ENCODE measurements around the gene DNAJC2. TPM values are rescaled to one million over a fixed set of nuclear protein-coding genes. Genes with fewer than 3 reads are reported as not detected.

The DNAJC2 gene
- total RNA-seq, 4 donors from 2014 or later: 14.3 to 22.8 (median 18.3) TPM

- Histone ChIP-seq H3K4me3 (no peak overlapping the region), H3K27me3 (no peaks in the 10 kb centered on the region), H3K27ac (no peak overlapping the region), H3K36me3 (peaks cover 0 to 55% (median 19%) of the 10 kb centered on the region in 3 donors), H3K4me1 (peaks cover 0 to 31% (median 12%) of the 10 kb centered on the region in 4 donors), H3K9me3 (no peaks in the 10 kb centered on the region)
- TF ChIP-seq CTCF (IDR thresholded peaks at IDR 0.05) (no peak), EP300 (IDR thresholded peaks at IDR 0.05) (no peak), POLR2A (IDR thresholded peaks at IDR 0.05) (no peak)
- DNase-seq (ENCODE audit: low spot score in 2 of 2): no peak
- WGBS, 2 donors: 89 to 91% methylated on average over 6 of the region's 6 CpGs
Observed at GRCh38 chr7:103299660-103300059, 44.9 kb downstream of the DNAJC2 start.

- Histone ChIP-seq H3K4me1 (peaks cover 0 to 31% (median 12%) of the 10 kb centered on the region in 4 donors), H3K4me3 (peak overlapping the region; percentile 62 to 96 (median 82)), H3K36me3 (peaks cover 0 to 37% (median 15%) of the 10 kb centered on the region in 3 donors), H3K27me3 (no peaks in the 10 kb centered on the region), H3K27ac (peak overlapping the region in 3 of 4 donors; percentile 83 to 92 (median 86)), H3K9me3 (no peaks in the 10 kb centered on the region)
- WGBS, 2 donors: 1 to 2% methylated on average over 7 of the region's 7 CpGs
- no peak for TF ChIP-seq POLR2A (IDR thresholded peaks at IDR 0.05)
- TF ChIP-seq CTCF (IDR thresholded peaks at IDR 0.05): no peak
- TF ChIP-seq EP300 (IDR thresholded peaks at IDR 0.05): no peak
- DNase-seq (ENCODE audit: low spot score in 2 of 2): no peak
Observed at GRCh38 chr7:103297837-103298179, 46.8 kb downstream of the DNAJC2 start.

- H3K27me3 ChIP-seq: no peaks in the 10 kb centered on the region
- peak within 1 kb of the TSS; percentile 63 to 92 (median 84) for H3K27ac ChIP-seq
- TF ChIP-seq CTCF (IDR thresholded peaks at IDR 0.05): peak; percentile 88 to 98 (median 94)
- peak in 1 of 2 donors; percentile 90 for TF ChIP-seq EP300 (IDR thresholded peaks at IDR 0.05)
- peak in 1 of 2 donors; percentile 37 for TF ChIP-seq POLR2A (IDR thresholded peaks at IDR 0.05)
- peak within 1 kb of the TSS; percentile 62 to 96 (median 82) for H3K4me3 ChIP-seq
- no peaks in the 10 kb centered on the region for H3K9me3 ChIP-seq
- peak; percentile 94 to 99 for DNase-seq (ENCODE audit: low spot score in 2 of 2)
- H3K4me1 ChIP-seq: peaks cover 0 to 28% (median 12%) of the 10 kb centered on the region in 4 donors
- peaks cover 0 to 30% (median 15%) of the 10 kb centered on the region in 3 donors for H3K36me3 ChIP-seq
- whole genome bisulfite sequencing, 2 donors: 3% methylated on average over 37 to 52 of the region's 52 CpGs
Observed at GRCh38 chr7:103296901-103297836, 47.4 kb downstream of the DNAJC2 start, which contains the start of gene PMPCB. Gene PMPCB, plus strand, starts transcription at chr7:103297435. Its CDS starts 25 bp downstream, at chr7:103297460.

GRCh38 chr7:103293526-103293925 lies 51.0 kb downstream of the DNAJC2 start:
- no peak for TF ChIP-seq EP300 (IDR thresholded peaks at IDR 0.05)
- no peak for TF ChIP-seq POLR2A (IDR thresholded peaks at IDR 0.05)
- no peak for TF ChIP-seq CTCF (IDR thresholded peaks at IDR 0.05)
- no peaks in the 10 kb centered on the region for H3K36me3 ChIP-seq
- H3K27me3 ChIP-seq: no peaks in the 10 kb centered on the region
- WGBS, 2 donors: 94 to 97% methylated on average over 1 of the region's 1 CpG
- no peaks in the 10 kb centered on the region for H3K9me3 ChIP-seq
- H3K27ac ChIP-seq: no peak overlapping the region
- no peak overlapping the region for H3K4me3 ChIP-seq
- DNase-seq (ENCODE audit: low spot score in 2 of 2): no peak
- peaks cover 0 to 13% (median 8%) of the 10 kb centered on the region in 4 donors for H3K4me1 ChIP-seq

- Histone ChIP-seq H3K4me3 (no peak overlapping the region), H3K27ac (no peak overlapping the region), H3K4me1 (peaks cover 0 to 5% (median 0%) of the 10 kb centered on the region in 4 donors), H3K9me3 (no peaks in the 10 kb centered on the region), H3K36me3 (no peaks in the 10 kb centered on the region), H3K27me3 (no peaks in the 10 kb centered on the region)
- TF ChIP-seq CTCF (IDR thresholded peaks at IDR 0.05): no peak
- TF ChIP-seq POLR2A (IDR thresholded peaks at IDR 0.05): no peak
- no peak for TF ChIP-seq EP300 (IDR thresholded peaks at IDR 0.05)
- 51 to 56% methylated on average over 3 of the region's 3 CpGs for WGBS, 2 donors
- no peak for DNase-seq (ENCODE audit: low spot score in 2 of 2)
Observed at GRCh38 chr7:103292122-103292521, 52.4 kb downstream of the DNAJC2 start.

Data from tibial nerve (tissue), 4 donors.